Subcutaneous abdominal adipose tissue (tissue), 5 donors: ENCODE results near the gene AP1G2.

Experiments
- H3K27ac ChIP-seq: one replicate; pipeline ENCODE4 v1.7.0; 2013; ENCODE audit warnings: low read depth, mild to moderate bottlenecking, inconsistent platforms, low read length, moderate library complexity
- H3K27me3 ChIP-seq, 5 donors: one replicate each; pipeline ENCODE4 v1.7.0; 2013; ENCODE audit warnings: low read length in 5 of 5, inconsistent platforms in 1 of 5; ENCODE audit not compliant: control insufficient read depth in 5 of 5, insufficient read depth in 4 of 5
- H3K36me3 ChIP-seq, 5 donors: one replicate each; pipeline ENCODE4 v1.7.0; 2013; ENCODE audit warnings: low read length in 5 of 5; ENCODE audit not compliant: control insufficient read depth in 5 of 5, insufficient read depth in 5 of 5
- H3K4me1 ChIP-seq, 5 donors: one replicate each; pipeline ENCODE4 v1.7.0; 2013; ENCODE audit warnings: low read length in 5 of 5, mild to moderate bottlenecking in 3 of 5, moderate library complexity in 1 of 5; ENCODE audit not compliant: control insufficient read depth in 5 of 5, insufficient read depth in 5 of 5
- H3K4me3 ChIP-seq, 5 donors: one replicate each; pipeline ENCODE4 v1.7.0; 2013; ENCODE audit warnings: low read length in 5 of 5, low read depth in 1 of 5
- H3K9ac ChIP-seq, 5 donors: one replicate each; pipeline ENCODE4 v1.7.0; 2013; ENCODE audit warnings: low read length in 5 of 5, mild to moderate bottlenecking in 4 of 5, moderate library complexity in 3 of 5
- H3K9me3 ChIP-seq, 5 donors: one replicate each; pipeline ENCODE4 v1.7.0; 2013; ENCODE audit warnings: low read length in 5 of 5; ENCODE audit not compliant: control insufficient read depth in 5 of 5
- donor health status: healthy.
- donor health status: healthy.
- donor health status: healthy.
- donor health status: healthy.
- donor health status: healthy.

The AP1G2 gene

DNA sequence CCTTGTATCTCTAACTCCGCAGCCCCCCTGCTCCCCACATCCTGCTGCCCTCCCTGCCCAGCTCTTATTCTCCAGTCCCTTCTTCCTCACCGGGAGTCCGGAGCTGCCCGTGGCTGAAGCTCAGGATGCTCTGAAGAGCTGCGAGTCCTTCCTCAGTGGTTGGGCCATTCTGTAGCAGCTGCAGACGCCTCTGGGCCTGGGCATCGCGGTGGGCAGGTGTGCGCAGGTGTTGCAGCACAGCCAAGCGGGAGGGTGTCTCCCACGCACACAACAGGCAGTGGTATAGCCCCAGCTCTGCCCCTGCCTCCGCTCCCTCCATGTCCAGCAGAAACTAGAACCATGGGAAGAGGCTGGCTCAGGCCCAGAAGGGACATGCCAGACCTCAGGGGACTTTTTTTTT lies 36.2 kb downstream of the AP1G2 start:
- Histone ChIP-seq H3K9ac (no peak overlapping the region), H3K9me3 (no peaks in the 10 kb centered on the region), H3K4me3 (no peak overlapping the region), H3K4me1 (peaks cover 0 to 9% (median 3%) of the 10 kb centered on the region in 5 donors), H3K27ac (no peak overlapping the region), H3K36me3 (peaks cover 0 to 51% (median 6%) of the 10 kb centered on the region in 5 donors), H3K27me3 (no peaks in the 10 kb centered on the region)

DNA sequence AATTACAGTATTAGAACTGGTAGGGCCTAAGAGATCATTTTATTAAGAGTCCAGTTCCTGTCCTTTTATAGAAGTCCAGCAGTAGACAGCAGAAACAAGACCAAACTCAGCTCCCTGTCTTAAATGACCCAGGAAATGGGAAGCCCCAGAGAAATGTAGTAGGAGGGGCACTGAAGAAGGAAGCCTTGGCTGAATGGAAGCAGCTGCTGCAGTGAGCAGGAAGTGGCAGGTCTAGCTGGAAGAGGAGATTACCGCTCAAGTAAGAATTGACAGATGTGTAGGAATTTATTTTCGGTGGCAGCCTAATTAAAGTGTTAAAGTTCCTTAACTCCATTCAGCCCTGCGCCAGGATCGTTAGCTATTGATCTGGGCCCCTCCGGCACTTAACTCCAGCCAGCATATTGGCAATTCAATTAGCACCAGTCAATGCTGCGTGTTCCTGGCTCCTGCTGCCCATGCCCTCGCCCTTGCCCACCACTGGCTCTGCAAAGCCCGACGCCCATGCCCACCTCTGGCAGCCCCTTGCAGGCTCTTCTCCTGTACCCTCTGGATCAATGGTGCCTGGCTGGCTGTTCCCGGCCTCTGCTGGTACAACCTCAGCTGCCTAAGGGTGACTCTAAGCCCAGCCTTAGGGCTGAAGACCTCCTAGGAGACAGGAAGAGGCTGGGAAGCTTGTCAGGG lies 37.1 kb downstream of the AP1G2 start:
- no peaks in the 10 kb centered on the region for H3K27me3 ChIP-seq
- no peaks in the 10 kb centered on the region for H3K9me3 ChIP-seq
- H3K36me3 ChIP-seq: peaks cover 0 to 60% (median 6%) of the 10 kb centered on the region in 5 donors
- H3K4me1 ChIP-seq: peaks cover 0 to 9% (median 3%) of the 10 kb centered on the region in 5 donors
- no peak overlapping the region for H3K27ac ChIP-seq
- H3K4me3 ChIP-seq: no peak overlapping the region
- H3K9ac ChIP-seq: peak overlapping the region in 1 of 5 donors; percentile 16

DNA sequence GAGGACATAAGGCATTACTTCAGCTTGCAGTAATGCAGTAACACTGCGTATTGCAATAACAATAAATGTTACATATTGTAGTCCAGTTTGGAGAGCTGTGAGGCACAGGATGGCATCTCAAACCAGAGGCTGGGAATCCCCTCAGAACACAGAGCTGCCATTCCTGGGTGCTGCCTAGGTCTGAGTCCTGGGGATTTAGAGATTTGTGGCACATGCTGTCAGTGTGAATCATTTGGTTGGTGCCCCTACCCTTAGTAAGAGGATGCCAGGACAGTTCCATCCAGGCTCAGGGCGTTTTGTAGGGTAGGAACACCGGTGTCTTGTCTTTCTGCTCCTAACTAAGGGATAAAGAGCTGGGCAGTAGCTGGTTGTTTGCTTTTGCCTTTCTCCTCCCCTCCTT lies 38.6 kb downstream of the AP1G2 start:
- Histone ChIP-seq H3K27ac (no peak overlapping the region), H3K27me3 (no peaks in the 10 kb centered on the region), H3K9me3 (no peaks in the 10 kb centered on the region), H3K9ac (no peak overlapping the region), H3K36me3 (peaks cover 0 to 48% (median 4%) of the 10 kb centered on the region in 5 donors), H3K4me1 (peaks cover 0 to 9% (median 3%) of the 10 kb centered on the region in 5 donors), H3K4me3 (no peak overlapping the region)

DNA sequence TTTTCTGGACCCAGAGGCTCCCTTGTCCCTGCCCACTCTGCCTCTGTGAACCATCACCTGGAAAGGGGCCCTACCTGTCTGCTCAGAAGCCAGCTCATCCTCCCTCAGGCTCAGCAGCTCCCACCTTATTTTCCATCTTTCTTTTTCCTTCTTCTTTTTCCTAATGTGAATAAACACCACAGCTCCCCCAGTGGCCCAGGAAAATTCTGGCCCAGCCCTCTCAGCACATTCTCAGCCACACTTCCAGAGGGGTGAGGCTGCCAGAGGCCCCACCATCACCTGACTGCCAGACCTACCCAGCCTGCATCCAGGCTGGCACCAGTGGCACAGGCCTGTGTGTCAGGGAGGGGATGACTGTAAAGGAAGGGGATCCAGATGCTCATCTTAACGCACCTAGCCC lies 39.0 kb downstream of the AP1G2 start:
- H3K4me1 ChIP-seq: peaks cover 0 to 9% (median 3%) of the 10 kb centered on the region in 5 donors
- H3K9me3 ChIP-seq: no peaks in the 10 kb centered on the region
- no peak overlapping the region for H3K9ac ChIP-seq
- peaks cover 0 to 46% (median 4%) of the 10 kb centered on the region in 5 donors for H3K36me3 ChIP-seq
- no peak overlapping the region for H3K4me3 ChIP-seq
- no peaks in the 10 kb centered on the region for H3K27me3 ChIP-seq
- no peak overlapping the region for H3K27ac ChIP-seq

DNA sequence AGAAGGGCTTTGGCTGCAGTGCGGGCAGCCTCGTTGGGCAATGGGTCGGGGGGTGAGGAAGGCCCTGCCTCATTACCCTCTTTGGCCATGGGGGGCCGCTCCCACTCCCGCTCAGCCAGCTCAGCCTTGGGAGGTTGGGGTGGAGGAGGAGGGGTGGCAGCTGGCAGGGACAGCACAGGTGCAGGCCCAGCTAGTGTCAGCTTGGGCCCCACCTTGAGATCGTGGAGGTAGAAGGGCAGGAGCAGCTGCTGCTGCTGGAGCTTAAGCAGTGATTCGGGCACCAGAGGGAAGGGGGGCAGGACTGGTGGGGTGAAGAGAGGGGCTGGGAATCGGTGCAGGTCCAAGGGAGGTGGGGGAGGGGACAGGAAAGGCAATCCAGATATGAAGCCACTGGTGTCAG lies 42.0 kb downstream of the AP1G2 start:
- Histone ChIP-seq H3K4me3 (no peak overlapping the region), H3K27ac (no peak overlapping the region), H3K4me1 (peaks cover 0 to 4% (median under 1%) of the 10 kb centered on the region in 5 donors), H3K9ac (no peak overlapping the region), H3K36me3 (peaks cover 0 to 37% (median 4%) of the 10 kb centered on the region in 5 donors), H3K9me3 (no peaks in the 10 kb centered on the region), H3K27me3 (no peaks in the 10 kb centered on the region)

DNA sequence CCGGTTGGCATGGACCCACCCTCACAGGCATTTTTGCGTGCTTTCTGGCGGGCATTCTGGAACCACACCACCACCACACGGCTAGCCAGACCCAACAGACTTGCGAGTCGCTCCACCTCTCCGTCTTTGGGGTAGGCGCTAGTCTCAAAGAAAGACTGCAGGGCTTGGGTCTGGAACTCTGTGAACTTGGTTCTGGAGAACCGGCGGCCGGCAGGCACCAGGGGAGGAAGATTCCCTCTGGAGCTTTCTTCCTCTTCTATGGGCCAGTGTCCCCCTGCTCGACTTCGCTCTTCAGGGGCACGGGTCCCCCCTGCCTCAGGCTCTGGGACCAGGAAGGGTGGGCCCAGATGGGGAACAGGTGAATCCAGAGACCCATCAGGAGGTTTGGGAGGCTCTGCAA lies 42.6 kb downstream of the AP1G2 start:
- Histone ChIP-seq H3K4me1 (no peaks in the 10 kb centered on the region), H3K9ac (no peak overlapping the region), H3K36me3 (peaks cover 0 to 37% (median 4%) of the 10 kb centered on the region in 5 donors), H3K27me3 (no peaks in the 10 kb centered on the region), H3K27ac (no peak overlapping the region), H3K9me3 (no peaks in the 10 kb centered on the region), H3K4me3 (no peak overlapping the region)

DNA sequence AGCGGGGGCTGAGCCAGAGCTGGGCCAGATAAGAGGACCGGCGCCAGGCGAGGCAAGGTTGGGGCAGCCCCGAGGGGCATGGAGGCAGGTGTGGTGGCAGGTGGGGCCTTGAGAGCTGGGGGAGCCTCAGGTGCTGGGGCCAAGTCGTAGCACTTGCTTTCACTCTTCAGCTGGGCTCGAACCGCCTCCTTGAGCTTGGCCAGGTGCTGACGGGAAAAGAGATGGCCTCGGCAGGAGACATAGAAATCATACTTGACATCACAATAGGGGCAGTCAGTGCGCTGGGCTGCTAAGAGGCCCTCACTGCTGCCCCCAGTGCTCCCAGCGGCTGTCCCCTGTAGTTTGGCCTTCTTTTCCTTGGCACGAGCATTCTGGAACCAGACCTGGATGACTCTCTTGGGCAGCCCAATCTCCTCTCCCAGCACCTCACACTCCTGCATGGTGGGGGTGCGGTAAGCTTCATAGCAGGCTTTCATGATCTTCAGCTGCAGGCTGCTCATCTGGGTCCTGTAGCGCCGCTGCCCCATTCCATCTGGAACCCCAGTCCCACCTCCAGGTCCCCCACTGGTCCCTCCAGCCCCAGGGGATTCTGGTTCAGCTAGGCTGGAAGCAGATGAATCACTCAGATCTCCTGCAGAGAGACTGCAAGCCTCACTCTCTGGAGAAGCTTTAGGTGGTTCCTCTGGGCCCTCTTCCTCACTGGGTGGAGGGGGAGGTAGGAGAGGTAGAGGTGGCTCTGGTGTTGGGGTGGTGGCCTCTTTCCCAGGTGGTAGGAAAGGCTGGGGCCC lies 44.2 kb downstream of the AP1G2 start:
- Histone ChIP-seq H3K27ac (no peak overlapping the region), H3K9me3 (no peaks in the 10 kb centered on the region), H3K9ac (no peak overlapping the region), H3K36me3 (peaks cover 0 to 37% (median 4%) of the 10 kb centered on the region in 5 donors), H3K4me1 (peaks cover 0 to 5% (median 0%) of the 10 kb centered on the region in 5 donors), H3K27me3 (no peaks in the 10 kb centered on the region), H3K4me3 (no peak overlapping the region)

DNA sequence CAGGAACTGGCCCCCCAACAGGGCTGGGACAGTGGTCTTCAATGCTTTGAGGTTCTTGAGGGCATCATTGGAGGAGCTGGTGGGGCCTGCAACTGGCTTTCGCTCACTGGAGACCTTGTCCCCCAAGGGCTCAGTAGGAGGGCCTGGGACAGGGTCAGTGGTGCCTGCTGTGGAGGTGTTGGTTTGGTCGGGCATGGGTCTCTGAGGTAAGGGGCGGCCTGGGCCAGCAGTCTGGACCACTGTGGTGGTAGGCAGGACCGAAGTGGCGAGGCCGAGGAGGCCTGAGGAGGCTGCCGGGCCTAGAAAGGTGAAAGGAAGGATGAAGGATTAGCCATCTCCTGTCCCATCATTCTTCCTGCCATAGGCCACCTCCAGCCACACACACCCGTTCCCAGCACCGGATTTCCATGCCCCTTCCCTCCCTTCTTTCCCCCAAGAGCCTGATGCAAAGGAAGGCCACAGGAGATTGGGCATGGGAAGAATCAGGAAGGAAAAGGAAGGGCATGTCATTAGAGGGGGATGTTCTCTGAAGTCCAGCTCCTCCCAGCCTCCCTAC lies 44.9 kb downstream of the AP1G2 start:
- Histone ChIP-seq H3K27ac (no peak overlapping the region), H3K9ac (no peak overlapping the region)

DNA sequence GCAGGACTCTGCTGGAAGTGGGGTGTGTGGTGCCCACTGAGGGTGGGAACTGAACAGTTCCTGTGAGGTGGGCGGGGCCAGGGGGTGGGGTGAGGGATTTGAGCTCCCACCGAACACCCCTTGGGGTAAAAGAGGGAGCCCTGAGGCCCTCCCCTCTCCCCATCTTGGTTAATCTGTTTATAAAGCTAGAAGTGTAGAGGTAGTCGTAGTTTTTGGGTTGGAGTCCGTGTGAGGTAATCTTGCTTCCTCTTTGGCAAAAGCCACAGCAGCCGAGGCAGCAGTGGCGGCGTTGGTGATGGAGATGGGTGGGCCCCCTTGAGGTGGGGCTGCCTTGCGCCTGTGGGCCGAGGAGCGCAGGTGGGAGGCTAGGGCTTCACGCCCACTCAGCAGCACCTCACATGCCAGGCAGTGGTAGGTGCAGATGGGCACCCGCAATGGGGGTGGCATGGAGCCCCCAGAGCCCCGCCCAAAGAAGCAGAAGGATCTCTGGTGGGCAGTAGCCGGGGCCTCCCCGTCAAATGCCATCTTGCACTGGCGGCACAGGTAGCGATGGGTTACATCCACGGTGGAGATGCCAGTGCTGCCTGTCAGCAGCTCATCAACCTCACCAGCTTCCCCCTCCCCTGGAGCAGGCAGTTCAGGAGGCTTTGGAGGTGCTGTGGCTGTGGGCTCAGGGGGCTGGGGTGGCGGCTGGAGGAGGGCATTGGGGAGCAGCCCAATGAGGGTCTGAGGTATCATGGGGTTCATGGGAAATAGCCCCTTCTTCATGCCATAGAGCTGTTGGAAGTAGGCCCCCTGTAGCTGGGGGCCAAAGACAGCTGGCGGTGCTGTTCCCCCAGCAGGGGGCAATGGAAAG lies 45.6 kb downstream of the AP1G2 start:
- H3K9ac ChIP-seq: no peak overlapping the region
- no peak overlapping the region for H3K27ac ChIP-seq
- no peak overlapping the region for H3K4me3 ChIP-seq
- H3K27me3 ChIP-seq: no peaks in the 10 kb centered on the region
- H3K4me1 ChIP-seq: peaks cover 0 to 9% (median 0%) of the 10 kb centered on the region in 5 donors
- H3K9me3 ChIP-seq: no peaks in the 10 kb centered on the region
- H3K36me3 ChIP-seq: peaks cover 0 to 26% (median 0%) of the 10 kb centered on the region in 5 donors

More for the DNA sequence above, 44.9 kb downstream of the AP1G2 start:
- Histone ChIP-seq H3K27me3 (no peaks in the 10 kb centered on the region), H3K4me1 (peaks cover 0 to 9% (median 0%) of the 10 kb centered on the region in 5 donors), H3K4me3 (no peak overlapping the region), H3K36me3 (peaks cover 0 to 33% (median 4%) of the 10 kb centered on the region in 5 donors), H3K9me3 (no peaks in the 10 kb centered on the region)
